Measurements from ENCODE around the gene EXD3.

EXD3 gene

DNA sequence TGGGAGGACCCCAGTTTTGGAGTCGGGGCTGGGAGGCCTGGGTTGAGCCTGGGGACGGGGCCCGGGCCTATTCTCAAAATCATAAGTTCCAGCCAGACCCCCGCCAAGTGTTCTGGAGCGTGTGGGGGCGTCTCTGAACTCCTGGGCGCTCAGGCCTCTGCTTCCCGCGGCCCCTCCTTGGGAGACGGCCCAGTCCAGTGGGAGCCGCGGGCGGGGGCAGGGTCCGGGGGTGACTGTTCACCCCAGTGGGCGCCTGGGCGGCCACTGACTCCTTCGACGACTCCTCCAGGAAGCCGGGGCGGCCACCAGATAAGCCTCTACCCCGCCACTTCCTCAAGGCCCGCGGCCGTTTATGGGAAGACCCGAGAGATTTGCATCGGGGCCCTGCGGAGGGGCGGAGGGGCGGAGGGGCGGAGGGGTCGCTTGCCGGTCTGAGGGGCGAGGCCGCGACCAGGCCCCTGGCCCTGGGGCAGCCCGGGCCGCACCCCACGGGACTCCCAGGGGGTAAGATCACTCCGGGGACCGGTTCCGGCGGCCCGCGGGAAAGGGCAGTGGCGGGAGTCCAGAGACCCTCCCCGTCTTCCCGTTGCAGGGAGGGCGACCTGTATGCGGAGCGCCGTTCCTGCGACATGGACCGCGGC is 144.8 kb downstream of the EXD3 start:
- DNase-seq (ENCODE audit: low read depth) = no peak
- no peak for TF ChIP-seq CTCF (conservative IDR thresholded peaks at IDR 0.05; ENCODE audit: low read depth, low read length)
- H3K4me3 ChIP-seq (ENCODE audit: low read length) = peak overlapping the region; percentile 65

DNA sequence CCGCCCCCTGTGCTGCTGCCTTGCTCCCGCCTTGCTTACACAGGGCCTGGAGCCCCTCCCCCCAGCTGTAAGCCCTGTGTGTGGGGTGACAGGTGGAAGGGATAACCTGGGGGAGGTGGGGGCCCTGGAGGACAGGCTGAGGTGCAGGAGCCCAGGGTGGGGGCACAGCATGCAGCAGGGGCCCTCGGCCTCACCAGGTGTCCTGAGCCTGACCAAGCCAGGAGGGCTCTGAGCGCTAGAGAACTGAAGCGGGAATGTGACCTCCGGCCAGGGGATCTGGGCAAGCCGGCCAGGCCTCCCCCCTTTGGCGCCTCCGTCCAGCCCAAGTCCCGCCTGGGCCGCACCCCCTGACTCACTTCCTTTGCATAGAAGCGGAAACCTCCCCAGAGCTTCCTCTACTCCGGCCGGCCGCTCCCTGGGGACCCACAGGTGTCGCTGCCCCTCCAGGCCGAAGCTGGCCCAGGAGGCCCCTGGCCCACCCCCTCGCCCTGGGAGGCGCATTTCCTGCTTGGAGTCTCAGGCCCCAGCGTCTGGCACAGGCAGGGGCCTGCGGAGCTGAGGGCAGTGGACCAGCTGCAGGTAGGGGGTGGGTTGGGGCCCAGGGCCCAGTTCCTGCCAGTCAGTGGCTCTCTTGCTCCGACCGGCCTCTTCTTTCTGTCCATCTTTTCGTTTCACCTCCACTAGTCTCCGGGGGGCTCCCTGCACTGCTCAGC is 145.5 kb downstream of the EXD3 start, which contains the start of gene TOR4A:
TSS of gene TOR4A (plus strand) at position 398 of the 713 bp plus-strand sequence. CDS start 964 bp downstream, outside the sequence.
- H3K4me3 ChIP-seq (ENCODE audit: low read length) = peak within 1 kb of the TSS; percentile 65
- TF ChIP-seq CTCF (conservative IDR thresholded peaks at IDR 0.05; ENCODE audit: low read depth, low read length) = peak; percentile 43
- DNase-seq (ENCODE audit: low read depth) = peak; percentile 59

- H3K4me3 ChIP-seq (ENCODE audit: low read length) = peak overlapping the region; percentile 65
- TF ChIP-seq CTCF (conservative IDR thresholded peaks at IDR 0.05; ENCODE audit: low read depth, low read length) = no peak
- no peak for DNase-seq (ENCODE audit: low read depth)
Measured at GRCh38 chr9:137276473-137277328, 146.3 kb downstream of the EXD3 start.

DNA sequence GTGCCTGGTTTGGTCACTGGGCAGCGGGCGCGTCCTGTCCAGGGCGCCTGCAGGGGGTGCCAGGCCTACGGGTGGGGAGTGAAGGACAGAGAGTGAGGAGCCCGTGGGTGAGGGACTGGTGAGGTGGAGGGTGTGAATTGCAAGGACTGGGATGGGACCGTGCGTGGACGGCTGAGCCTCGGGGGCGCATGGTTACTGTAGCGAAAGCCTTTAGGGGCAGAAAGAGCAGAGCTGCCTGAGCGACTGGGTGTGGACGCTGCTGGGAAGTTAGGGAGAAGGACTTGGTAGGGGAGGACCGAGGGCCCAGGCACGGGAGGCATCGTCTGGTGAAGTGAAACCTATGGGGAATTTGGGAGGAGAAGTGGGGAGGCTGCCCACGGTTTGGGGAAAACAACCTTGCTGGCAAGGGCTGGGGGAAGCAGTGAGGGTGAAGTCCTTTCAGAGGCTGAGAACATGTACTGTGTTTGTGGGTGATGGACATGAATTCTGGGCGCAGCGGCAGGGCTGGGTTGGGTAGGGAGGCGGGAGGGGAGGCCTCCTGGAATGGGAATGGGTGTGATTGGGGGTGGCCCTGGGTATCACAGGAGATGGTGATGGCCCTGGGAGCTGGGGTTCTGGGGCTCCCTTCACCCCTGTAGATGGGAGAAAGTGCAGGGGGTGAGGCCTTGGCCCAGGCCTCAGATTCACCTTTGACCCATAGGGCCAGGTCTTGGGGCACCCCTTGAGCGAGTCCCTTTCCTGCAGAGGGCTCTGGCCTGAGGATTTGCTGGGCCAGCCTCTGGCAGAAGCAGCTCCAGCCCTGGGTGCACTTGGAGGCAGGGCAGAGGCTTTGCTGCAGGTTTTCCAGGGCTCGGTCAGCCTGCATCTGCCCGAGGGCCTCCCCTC is 147.1 kb downstream of the EXD3 start:
- no peak overlapping the region for H3K4me3 ChIP-seq (ENCODE audit: low read length)
- no peak for TF ChIP-seq CTCF (conservative IDR thresholded peaks at IDR 0.05; ENCODE audit: low read depth, low read length)
- DNase-seq (ENCODE audit: low read depth) = no peak

DNA sequence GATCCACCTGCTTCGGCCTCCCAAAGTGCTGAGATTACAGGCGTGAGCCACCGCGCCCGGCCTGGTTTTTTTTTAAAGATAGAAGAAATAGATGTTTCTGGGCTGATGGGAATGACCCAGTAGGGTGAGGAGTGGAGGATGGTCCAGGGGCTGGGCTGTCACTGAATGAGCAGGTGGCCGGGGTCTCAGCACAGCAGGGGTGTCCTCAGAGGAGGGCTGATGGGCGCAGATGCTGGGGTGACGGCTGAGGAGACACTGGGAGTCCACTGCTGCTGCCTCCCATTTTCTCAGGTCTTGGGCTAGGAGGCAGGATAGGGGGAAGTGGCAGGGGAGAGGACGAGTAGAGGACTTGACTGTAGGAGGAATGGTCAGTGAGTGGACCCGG is 147.8 kb downstream of the EXD3 start:
- DNase-seq (ENCODE audit: low read depth) = no peak
- TF ChIP-seq CTCF (conservative IDR thresholded peaks at IDR 0.05; ENCODE audit: low read depth, low read length) = no peak
- H3K4me3 ChIP-seq (ENCODE audit: low read length) = no peak overlapping the region

DNA sequence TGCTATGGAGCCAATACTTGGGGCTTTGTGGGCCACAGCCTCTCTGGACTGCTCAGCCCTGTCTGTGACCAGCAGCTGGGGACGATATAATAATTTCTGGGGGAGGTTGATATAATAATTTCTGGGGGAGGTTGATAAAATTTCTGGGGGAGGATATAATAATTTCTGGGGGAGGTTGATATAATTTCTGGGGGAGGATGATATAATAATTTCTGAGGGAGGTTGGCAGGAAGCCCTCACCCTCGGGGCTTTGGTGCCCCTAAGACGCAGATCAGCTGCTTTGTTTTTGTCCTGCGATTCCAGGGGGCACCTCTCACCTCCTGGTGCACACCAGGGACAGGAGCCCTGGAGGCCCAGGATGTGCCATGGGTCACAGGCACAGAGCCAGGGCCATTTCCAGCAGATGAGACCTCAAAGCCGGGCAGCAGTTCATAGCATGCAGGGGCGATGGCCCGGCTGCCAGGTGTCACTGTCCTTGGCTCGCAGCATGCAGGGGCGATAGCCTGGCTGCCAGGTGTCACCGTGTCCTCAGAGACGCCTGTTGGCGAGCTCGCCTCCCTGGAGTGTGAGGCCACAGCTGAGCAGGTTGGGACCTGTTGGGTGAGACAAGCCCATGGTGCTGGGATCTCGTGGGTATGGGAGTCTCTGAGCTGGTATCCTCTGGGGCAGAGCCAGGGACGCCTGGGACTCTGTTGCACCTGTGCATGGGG is 149.2 kb downstream of the EXD3 start:
- DNase-seq (ENCODE audit: low read depth) = no peak
- TF ChIP-seq CTCF (conservative IDR thresholded peaks at IDR 0.05; ENCODE audit: low read depth, low read length) = no peak
- no peak overlapping the region for H3K4me3 ChIP-seq (ENCODE audit: low read length)
